HG02763 (cell line): Measurements from ENCODE around the gene HOXA5.

ENCODE experiments used
- ATAC-seq: cut with Tn5 transposase; IDR thresholded peaks from one replicate; pipeline ENCODE4 v1.9.1; 2021; ENCODE audit warnings: mild to moderate bottlenecking, moderate library complexity; ENCODE audit not compliant: unreplicated experiment

Gene HOXA5

DNA sequence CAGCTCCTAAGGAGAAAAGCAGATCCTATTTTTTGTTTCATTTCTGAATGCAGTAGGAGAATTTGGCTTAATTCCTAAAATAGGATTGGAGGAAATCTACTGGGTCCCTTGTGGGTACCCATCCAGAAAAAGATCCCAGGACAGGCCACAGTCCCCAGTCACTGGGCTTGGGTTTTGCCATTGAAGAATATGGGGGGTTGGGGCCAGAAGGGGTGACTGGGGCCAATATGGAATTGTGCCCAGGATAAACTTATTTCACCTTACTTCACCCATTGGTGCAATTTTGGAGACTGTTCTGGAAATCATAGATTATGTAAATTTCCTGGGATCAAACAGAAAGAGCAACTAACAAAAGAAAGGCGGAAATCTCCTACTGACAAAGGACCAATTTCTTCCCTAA, 5.0 kb downstream of the HOXA5 start:
- ATAC-seq: no peak

GRCh38 chr7:27137640-27138315, 5.7 kb downstream of the HOXA5 start:
- no peak for ATAC-seq

- no peak for ATAC-seq
These were observed 9.1 kb downstream of the HOXA5 start for GRCh38 chr7:27134392-27134791.

DNA sequence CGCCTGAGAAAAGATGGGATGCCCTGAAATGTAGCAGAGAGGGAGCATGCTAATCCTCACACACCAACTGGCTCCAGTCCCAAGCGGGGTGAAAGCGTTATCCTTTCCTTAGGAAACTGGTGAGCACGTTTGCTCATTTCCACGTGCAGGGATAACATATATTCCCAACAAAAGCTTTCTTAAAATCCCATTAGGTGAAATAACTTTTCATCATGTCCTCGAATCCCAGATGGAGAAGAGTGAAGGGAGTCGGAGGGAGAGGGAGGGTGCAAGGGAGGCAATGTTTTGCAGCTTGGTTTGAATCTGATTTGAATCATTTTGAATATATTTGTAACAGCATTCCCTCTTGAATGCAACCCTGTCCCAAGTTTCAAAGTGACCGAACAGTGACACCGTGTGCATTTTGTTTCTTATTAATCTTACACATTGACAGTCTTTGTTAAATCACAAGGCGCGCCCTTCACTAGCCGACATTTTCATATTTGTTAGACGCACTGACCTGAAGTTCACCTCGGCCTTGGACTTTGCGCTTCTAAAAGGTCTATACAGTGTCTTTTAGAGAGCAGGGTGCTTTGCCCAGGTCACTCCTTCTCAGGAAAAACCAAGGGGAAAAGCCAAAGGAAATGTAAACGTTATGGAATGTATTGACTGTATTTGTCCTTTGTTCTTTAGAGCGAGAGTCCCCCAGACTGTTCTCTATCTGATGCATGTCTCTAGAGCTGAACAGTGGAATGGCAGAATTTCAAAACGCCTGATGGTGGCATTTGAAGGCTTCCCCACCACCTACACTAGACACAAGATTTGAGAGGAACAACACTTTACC, 9.9 kb downstream of the HOXA5 start:
- ATAC-seq: no peak

DNA sequence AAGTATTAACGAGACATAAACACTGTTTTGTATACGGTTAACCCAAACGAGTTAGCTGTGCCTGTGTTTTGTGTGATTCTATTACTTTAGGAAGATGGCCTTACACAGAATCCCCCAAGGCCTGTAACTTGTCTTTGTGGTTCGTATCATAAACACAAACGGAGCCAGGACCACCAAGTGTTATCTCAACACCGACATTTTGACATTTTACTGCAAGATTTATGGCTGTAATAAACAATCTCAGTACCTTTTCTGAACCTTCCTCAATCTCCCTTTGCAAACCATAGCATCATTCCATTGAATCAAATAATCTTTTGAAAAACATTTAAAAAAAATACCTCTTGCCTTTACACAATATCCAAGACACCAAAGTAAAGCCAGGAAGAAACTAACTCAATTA, 10.5 kb downstream of the HOXA5 start:
- ATAC-seq: no peak

DNA sequence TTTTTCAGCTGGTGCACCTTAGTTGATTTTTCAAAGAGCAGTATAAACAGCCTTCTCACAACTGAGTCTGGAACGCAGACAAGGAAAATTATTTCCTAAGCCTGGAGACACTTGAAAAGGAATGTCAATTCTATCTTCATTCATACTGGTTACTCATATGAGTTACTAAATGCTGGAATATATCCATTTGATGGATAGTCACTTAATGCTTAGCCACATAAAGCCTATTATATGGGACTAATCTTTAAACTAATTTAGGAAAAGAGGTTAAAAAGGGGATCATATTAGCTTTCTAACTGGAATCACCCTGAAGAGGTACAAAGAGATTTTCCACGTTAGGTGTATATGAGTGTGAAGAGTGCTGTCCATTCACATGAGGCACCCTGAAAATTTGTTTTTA, 11.3 kb downstream of the HOXA5 start:
- ATAC-seq: no peak

GRCh38 chr7:27131390-27131819, 12.1 kb downstream of the HOXA5 start:
- ATAC-seq: no peak

GRCh38 chr7:27130540-27131389, 12.7 kb downstream of the HOXA5 start, which contains the start of gene HOXA4:
Gene HOXA4 (minus strand): TSS chr7:27130757. CDS start chr7:27130733, 24 bp downstream.
- peak; percentile 68 for ATAC-seq

DNA sequence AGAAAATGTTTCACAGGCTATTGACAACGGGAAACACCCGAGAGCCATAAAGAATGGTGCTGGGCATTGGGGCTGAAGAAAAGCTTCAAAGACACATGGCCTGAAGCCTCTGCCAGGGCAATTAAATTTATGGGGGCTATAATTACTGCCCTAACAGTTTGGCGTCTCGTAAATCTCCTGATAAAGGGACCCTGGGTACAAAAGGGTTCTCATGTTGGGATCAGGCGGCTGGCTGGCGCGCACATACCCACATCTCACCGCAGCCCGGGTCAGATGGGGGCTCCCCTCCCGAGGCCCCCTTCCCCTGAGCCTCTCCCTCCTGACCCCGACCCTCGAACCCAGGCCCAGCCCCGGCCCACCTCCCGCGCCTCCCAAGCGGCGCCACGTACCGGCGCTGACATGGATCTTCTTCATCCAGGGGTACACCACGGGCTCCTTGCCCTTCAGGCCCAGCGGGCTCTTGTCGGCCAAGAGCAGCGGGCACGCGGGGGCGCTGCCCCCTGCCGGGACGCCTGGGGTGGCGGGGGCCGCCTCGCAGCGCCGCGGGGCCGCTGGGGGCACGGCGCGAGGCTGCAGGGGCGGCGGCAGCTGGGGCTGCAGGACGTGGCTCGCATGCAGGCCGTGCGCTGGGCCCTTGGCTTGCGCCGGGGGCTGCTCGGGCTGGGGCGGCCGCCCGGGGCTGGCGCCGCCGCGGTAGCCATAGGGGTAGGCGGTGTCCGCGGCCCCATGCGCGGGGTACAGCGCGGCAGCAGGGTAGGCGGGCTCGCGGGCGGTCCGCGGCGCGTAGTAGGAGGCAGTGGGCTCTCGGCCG, 13.5 kb downstream of the HOXA5 start:
- ATAC-seq: no peak

- ATAC-seq: no peak
These were observed 14.4 kb downstream of the HOXA5 start for GRCh38 chr7:27128776-27129728.

DNA sequence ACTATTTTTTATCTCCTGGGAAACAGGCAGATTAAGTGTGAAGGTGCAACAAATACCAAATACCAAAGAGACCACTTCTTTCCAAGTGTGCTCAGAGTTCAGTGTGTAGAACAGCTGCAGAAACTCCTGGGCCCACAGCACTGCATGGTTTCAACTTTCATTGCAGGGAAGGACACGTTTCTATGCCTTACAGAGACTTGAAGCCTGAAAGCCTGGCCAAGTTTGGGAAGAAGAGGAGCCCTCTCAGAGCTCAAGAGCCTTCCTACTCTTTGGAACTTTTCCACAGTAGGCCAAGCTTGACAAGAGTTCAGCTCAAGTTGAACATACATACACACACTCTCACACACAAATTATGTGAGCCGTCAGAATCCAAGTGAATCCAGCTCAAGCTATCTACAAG, 15.4 kb downstream of the HOXA5 start:
- no peak for ATAC-seq

GRCh38 chr7:27126596-27127327, 16.7 kb downstream of the HOXA5 start:
- no peak for ATAC-seq

DNA sequence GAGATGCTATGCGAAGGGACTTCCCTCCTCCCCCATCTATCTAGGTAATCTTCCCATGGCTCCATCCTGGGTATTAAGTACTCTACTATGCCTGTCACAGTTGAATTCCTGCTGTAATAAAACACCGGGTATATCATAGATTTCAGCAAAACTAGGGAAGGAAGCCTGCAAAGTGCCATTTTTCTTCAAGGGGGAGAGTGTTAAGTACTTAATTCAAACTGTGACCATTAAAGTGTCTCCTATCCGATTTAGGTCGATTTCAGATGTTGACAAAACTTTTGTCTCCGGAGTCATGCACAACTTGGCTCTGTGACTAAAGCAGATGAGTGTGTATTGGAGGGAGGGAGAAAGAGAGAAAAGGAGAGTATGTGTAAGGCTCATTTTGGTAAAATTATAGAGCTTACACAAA, 17.5 kb downstream of the HOXA5 start:
- no peak for ATAC-seq

DNA sequence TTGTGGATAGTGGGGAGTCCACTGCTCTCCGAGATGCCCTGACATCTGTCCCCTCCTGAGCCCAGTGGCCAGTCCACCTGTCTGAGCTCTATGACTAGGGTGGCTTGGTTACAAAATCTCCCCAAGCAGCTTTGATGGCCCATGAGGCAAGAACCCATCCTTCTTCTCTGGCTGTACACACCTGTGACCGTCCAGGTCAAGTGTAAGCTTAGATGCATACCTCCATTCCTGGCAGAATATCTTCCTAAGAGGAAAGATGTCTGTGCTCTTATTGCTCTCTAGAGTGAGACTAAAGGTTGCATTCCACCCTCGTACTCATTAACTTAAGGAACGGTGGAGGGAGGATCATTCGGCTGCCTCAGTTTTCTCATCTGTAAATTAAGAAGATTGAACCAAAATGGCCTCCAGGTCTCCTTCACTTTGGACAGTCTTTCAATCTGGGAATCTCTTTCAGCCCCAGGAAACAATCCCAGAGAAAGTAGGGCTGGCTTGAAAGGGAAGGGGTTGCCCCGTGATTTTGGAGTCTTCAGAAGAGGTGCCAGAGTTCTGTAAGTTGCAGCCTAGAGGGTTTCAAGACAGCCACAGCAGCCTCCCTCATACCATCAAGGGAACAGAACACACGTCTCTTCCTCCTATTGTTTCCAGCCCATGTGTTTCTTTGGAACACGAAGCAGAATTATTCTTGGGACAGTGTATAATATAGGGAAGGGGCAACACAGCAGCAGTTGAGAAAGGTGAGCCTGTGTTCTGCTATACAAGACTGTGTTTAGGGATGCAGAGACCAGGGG, 18.4 kb downstream of the HOXA5 start:
- no peak for ATAC-seq

- ATAC-seq: no peak
These were observed 19.2 kb downstream of the HOXA5 start for GRCh38 chr7:27124096-27124901.

DNA sequence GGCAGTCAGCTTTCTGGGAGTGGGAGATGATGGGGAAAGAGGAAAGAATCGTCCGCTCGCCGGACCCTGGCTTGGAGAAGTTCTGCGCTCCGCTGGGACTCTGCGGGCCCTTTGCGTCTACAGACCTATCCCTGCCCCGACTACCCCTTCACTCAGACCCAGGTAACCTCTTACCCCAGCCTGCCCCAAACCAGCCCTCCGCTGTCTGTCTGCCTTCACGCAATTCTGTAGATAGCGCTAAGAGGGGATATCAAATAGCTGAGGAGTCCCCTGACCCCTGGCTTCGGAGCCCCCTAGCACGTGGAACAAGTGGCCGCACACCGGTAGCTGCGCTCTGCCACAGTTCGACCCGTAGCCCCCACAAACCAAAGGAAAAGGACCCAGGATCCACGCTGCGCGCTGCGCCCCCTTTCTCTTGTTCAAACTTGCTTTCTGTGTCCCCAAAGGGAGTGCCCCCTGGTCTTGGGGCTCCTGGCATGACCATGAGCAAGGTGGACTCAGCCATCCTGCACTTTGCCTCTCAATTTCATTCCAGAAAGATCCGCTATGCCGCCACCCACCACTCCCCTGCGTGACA, 19.9 kb downstream of the HOXA5 start:
- no peak for ATAC-seq

- ATAC-seq: no peak
These were observed 20.4 kb downstream of the HOXA5 start for GRCh38 chr7:27123007-27123476.
